OCI-LY7 (cell line): ENCODE results near the gene TBC1D23.

Experiments
- CTCF ChIP-seq: fragments of 200-600 bp; sonication (generic); conservative IDR thresholded peaks from 2 replicates; pipeline ENCODE4 v1.5.1; 2014; ENCODE audit warnings: mild to moderate bottlenecking, antibody characterized with exemption, low read length, moderate library complexity, mixed read lengths
- EZH2phosphoT487 ChIP-seq: fragments of 200-600 bp; sonication (generic); IDR thresholded peaks from 2 replicates; pipeline ENCODE4 v1.6.1; 2018; ENCODE audit warnings: low read depth, borderline replicate concordance, mild to moderate bottlenecking, mixed run types, antibody characterized with exemption, low read length, moderate library complexity, mixed read lengths

- TF ChIP-seq CTCF = no peak
- no peak for TF ChIP-seq EZH2phosphoT487
Measured at GRCh38 chr3:100370756-100371155, 110.0 kb downstream of the TBC1D23 start.
